Activated CD4-positive, alpha-beta memory T cell treated with anti-CD3 and anti-CD28 coated beads, Interleukin-2, amount 10 ng/mL, durations not matched to agents 7 days and 5 days (primary cell): Measurements from ENCODE around the gene CASK. TPM values are rescaled to one million over a fixed set of nuclear protein-coding genes. Genes with fewer than 3 reads are reported as not detected.

Experiments used
- CTCF ChIA-PET: fragments of 350-600 bp; sonication (Branson Sonifier 250); formaldehyde crosslinking; loops from one replicate; lab custom pipeline; 2021; ENCODE audit warnings: antibody characterized with exemption, inconsistent platforms; lab: Charles Lee
- POLR2A ChIA-PET: fragments of 350-600 bp; sonication (Branson Sonifier 250); formaldehyde crosslinking; loops from one replicate; lab custom pipeline; 2021; ENCODE audit warnings: antibody characterized with exemption; lab: Charles Lee
- DNase-seq: peaks from one replicate; pipeline ENCODE4 v3.0.0-alpha.2; 2020
- H3K27ac Mint-ChIP-seq: one replicate; pipeline ENCODE4 v1.8.0; 2021; ENCODE audit warnings: mild to moderate bottlenecking, mixed read lengths
- H3K27me3 Mint-ChIP-seq: one replicate; pipeline ENCODE4 v1.8.0; 2021; ENCODE audit warnings: mixed read lengths
- H3K36me3 Mint-ChIP-seq: one replicate; pipeline ENCODE4 v1.8.0; 2021; ENCODE audit warnings: low read depth, mixed read lengths
- H3K4me1 Mint-ChIP-seq: one replicate; pipeline ENCODE4 v1.8.0; 2021; ENCODE audit warnings: mixed read lengths
- H3K4me3 Mint-ChIP-seq: one replicate; pipeline ENCODE4 v1.8.0; 2021; ENCODE audit warnings: mild to moderate bottlenecking, mixed read lengths
- H3K9me3 Mint-ChIP-seq: one replicate; pipeline ENCODE4 v1.8.0; 2021; ENCODE audit warnings: mixed read lengths
- total RNA-seq, 2 experiments: library from RNA; stranded (reverse); gene quantifications; one replicate each; pipeline ENCODE4 v1.2.3, GENCODE V29; 2021

The CASK gene
- total RNA-seq, result 10 to 100 TPM; 30.1 to 32.7 TPM

- Mint-ChIP-seq H3K4me1 (peaks cover 26% of the 10 kb centered on the region), H3K27me3 (no peaks in the 10 kb centered on the region), H3K36me3 (peaks cover 6% of the 10 kb centered on the region), H3K27ac (peak within 1 kb of the TSS; percentile 93), H3K4me3 (peak within 1 kb of the TSS; percentile 96), H3K9me3 (no peaks in the 10 kb centered on the region)
- CTCF ChIA-PET, result interaction anchor here (1.1 to 1.2 kb wide), 2 partner anchors 10 to 125 kb away, joined by 3 to 5 read pairs; no protein-coding TSS in a partner anchor
- DNase-seq, result peak; percentile 92
- POLR2A ChIA-PET, result interaction anchor here (1.1 to 2.4 kb wide), 5 partner anchors 11 to 1021 kb away, joined by 3 to 14 read pairs (median 4); no protein-coding TSS in a partner anchor
Measured at GRCh38 chrX:41923211-41923977, at the start of gene CASK. TSS of gene CASK (minus strand) at chrX:41923554. CDS start at chrX:41922988, 566 bp downstream.

DNA sequence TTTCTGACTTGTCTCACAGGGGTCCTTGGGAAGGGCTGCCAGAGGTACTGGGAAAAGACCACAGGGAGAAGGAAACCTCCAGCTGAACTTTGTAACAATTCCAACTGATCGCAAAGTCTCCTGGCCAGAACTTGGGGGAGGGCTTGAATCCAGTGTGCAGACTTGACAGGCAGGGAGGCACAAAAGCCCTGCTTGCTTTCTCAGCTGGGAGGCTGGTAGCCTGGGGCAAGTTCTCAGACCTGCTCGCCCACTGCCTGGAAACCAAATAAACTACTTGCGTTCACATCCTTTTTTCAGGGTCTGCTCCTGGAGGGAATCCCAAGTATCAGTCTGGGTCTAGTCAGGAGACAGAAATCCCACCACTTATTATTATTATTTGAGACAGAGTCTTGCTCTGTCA lies 48.0 kb upstream of the CASK start:
- H3K27me3 Mint-ChIP-seq, result no peaks in the 10 kb centered on the region
- no peaks in the 10 kb centered on the region for H3K4me1 Mint-ChIP-seq
- no peak overlapping the region for H3K27ac Mint-ChIP-seq
- ChIA-PET POLR2A (no interaction called here), CTCF (no interaction called here)
- DNase-seq, result no peak
- peaks cover 4% of the 10 kb centered on the region for H3K9me3 Mint-ChIP-seq
- H3K4me3 Mint-ChIP-seq, result no peak overlapping the region
- H3K36me3 Mint-ChIP-seq, result no peaks in the 10 kb centered on the region

- H3K9me3 Mint-ChIP-seq, result peaks cover 4% of the 10 kb centered on the region
- no peak overlapping the region for H3K27ac Mint-ChIP-seq
- H3K36me3 Mint-ChIP-seq, result no peaks in the 10 kb centered on the region
- no peaks in the 10 kb centered on the region for H3K4me1 Mint-ChIP-seq
- ChIA-PET POLR2A (no interaction called here), CTCF (no interaction called here)
- DNase-seq, result no peak
- no peaks in the 10 kb centered on the region for H3K27me3 Mint-ChIP-seq
- H3K4me3 Mint-ChIP-seq, result no peak overlapping the region
Measured at GRCh38 chrX:41970419-41970818, 47.1 kb upstream of the CASK start.

DNA sequence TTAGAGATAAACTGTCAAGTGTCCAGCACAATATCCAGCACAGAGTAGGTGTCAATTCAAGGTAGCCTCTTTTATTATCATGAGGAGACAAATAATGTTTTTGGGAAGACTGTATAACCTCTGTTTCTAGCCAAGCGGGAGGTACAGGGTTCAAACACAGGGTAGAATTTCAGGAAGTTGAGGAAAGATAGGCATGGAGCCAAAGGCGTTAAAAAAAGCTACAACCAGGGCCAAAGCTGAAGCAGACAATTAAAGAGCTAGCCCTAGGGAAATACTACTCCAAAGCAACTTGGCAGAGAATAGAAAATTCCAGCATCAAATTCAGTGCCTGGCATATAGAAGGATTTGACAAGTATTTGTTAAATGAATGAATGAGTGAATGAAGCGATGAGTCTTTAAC lies 40.0 kb upstream of the CASK start:
- CTCF ChIA-PET, result no interaction called here
- H3K27me3 Mint-ChIP-seq, result no peaks in the 10 kb centered on the region
- no peaks in the 10 kb centered on the region for H3K36me3 Mint-ChIP-seq
- POLR2A ChIA-PET, result no interaction called here
- H3K9me3 Mint-ChIP-seq, result no peaks in the 10 kb centered on the region
- no peak overlapping the region for H3K4me3 Mint-ChIP-seq
- no peak overlapping the region for H3K27ac Mint-ChIP-seq
- no peaks in the 10 kb centered on the region for H3K4me1 Mint-ChIP-seq
- DNase-seq, result no peak

DNA sequence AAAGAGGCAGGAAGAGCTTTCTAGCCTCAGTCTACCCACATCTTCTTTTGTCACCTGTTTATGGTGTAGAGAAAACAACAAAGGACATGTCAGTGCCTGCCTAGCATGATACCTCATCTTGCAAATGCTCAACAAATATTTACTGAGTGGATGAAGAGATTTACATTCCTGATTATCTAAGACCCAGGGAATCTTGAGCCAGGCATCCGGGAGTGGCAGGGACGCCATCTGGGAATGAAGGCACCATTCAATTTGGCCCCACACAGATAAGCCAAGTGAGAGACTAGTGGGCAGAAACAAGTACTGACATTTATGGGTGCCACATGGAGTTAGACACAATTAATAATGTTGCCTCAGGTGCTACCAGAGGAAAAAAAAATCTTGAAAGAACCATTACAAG lies 36.8 kb upstream of the CASK start:
- no peaks in the 10 kb centered on the region for H3K27me3 Mint-ChIP-seq
- no peaks in the 10 kb centered on the region for H3K36me3 Mint-ChIP-seq
- no peak overlapping the region for H3K4me3 Mint-ChIP-seq
- POLR2A ChIA-PET, result no interaction called here
- CTCF ChIA-PET, result no interaction called here
- no peaks in the 10 kb centered on the region for H3K4me1 Mint-ChIP-seq
- DNase-seq, result no peak
- H3K27ac Mint-ChIP-seq, result no peak overlapping the region
- no peaks in the 10 kb centered on the region for H3K9me3 Mint-ChIP-seq

DNA sequence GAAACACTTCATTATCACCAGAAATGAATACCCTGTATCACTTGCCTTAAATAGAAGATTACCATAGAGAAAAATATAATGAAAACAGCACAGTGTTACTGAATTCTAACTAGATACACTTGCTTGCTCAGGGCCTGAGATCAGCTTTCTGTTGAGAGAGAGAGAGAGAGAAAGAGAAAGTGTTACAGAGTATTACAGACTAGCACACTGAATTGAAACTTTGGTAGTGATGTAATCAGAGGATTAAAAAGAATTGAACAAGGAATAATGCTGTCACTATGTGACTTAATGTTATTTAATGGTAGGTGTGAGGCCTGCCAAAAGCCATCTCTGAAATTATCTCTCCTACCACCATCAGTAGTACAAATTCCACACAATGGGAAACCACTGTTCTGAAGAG lies 35.5 kb upstream of the CASK start:
- POLR2A ChIA-PET, result no interaction called here
- no peaks in the 10 kb centered on the region for H3K27me3 Mint-ChIP-seq
- CTCF ChIA-PET, result no interaction called here
- H3K4me1 Mint-ChIP-seq, result no peaks in the 10 kb centered on the region
- DNase-seq, result no peak
- H3K36me3 Mint-ChIP-seq, result no peaks in the 10 kb centered on the region
- H3K4me3 Mint-ChIP-seq, result no peak overlapping the region
- H3K27ac Mint-ChIP-seq, result no peak overlapping the region
- no peaks in the 10 kb centered on the region for H3K9me3 Mint-ChIP-seq

DNA sequence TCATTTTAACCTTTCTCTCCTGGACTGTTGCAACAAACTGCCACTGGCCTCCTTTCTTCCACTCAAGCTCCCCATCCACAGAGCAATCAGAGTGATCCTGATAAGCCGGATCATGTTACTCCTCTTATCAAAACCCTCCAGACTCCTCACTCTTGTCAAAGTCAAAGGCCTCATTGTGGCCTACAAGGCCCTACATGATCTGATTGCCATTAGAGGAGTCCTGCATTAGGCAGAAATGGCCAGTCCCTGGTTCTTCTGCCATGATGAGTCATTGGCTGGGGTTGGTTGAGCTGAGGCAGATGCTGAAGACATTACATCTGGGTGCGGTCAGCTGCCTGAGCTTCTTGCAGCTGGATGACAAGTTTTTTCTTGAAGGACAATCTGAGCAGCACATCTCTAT lies 32.7 kb upstream of the CASK start:
- Mint-ChIP-seq H3K36me3 (no peaks in the 10 kb centered on the region), H3K27ac (no peak overlapping the region), H3K9me3 (no peaks in the 10 kb centered on the region), H3K4me3 (no peak overlapping the region), H3K27me3 (no peaks in the 10 kb centered on the region), H3K4me1 (no peaks in the 10 kb centered on the region)
- ChIA-PET POLR2A (no interaction called here), CTCF (no interaction called here)
- DNase-seq, result no peak

- H3K27me3 Mint-ChIP-seq, result no peaks in the 10 kb centered on the region
- CTCF ChIA-PET, result no interaction called here
- H3K9me3 Mint-ChIP-seq, result no peaks in the 10 kb centered on the region
- no peak overlapping the region for H3K4me3 Mint-ChIP-seq
- no peak for DNase-seq
- H3K27ac Mint-ChIP-seq, result no peak overlapping the region
- H3K36me3 Mint-ChIP-seq, result no peaks in the 10 kb centered on the region
- H3K4me1 Mint-ChIP-seq, result peaks cover 2% of the 10 kb centered on the region
- POLR2A ChIA-PET, result no interaction called here
Measured at GRCh38 chrX:41952102-41952501, 28.7 kb upstream of the CASK start.

GRCh38 chrX:41946989-41947612 lies 23.7 kb upstream of the CASK start:
- Mint-ChIP-seq H3K4me3 (no peak overlapping the region), H3K27me3 (no peaks in the 10 kb centered on the region), H3K9me3 (no peaks in the 10 kb centered on the region), H3K4me1 (peaks cover 5% of the 10 kb centered on the region), H3K36me3 (no peaks in the 10 kb centered on the region), H3K27ac (no peak overlapping the region)
- CTCF ChIA-PET, result no interaction called here
- no peak for DNase-seq
- POLR2A ChIA-PET, result no interaction called here

- POLR2A ChIA-PET, result no interaction called here
- H3K36me3 Mint-ChIP-seq, result no peaks in the 10 kb centered on the region
- no peaks in the 10 kb centered on the region for H3K27me3 Mint-ChIP-seq
- no peak overlapping the region for H3K4me3 Mint-ChIP-seq
- no peak for DNase-seq
- CTCF ChIA-PET, result no interaction called here
- H3K9me3 Mint-ChIP-seq, result no peaks in the 10 kb centered on the region
- peaks cover 5% of the 10 kb centered on the region for H3K4me1 Mint-ChIP-seq
- no peak overlapping the region for H3K27ac Mint-ChIP-seq
Measured at GRCh38 chrX:41946235-41946634, 22.9 kb upstream of the CASK start.

DNA sequence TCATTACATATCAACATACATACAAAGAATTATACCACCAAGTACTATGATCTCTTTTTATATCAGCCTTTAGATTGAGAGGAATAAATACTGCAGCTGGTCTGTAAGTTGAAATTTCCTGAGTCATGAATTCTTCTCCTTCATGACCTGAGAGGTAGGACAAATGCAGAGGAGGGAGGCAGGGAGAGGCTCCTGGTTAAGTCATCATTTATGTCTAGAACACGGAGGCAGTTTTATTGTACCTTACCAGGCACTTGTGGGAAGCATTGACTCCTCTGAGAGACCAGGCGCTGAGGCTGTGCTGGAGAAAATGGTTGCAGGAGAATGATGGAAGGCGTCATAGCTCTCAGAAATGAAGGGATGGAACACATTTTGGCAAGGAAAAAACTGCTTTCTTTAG lies 12.5 kb upstream of the CASK start:
- Mint-ChIP-seq H3K4me1 (peaks cover 40% of the 10 kb centered on the region), H3K36me3 (no peaks in the 10 kb centered on the region), H3K27me3 (no peaks in the 10 kb centered on the region), H3K9me3 (no peaks in the 10 kb centered on the region), H3K27ac (no peak overlapping the region), H3K4me3 (no peak overlapping the region)
- DNase-seq, result no peak
- ChIA-PET POLR2A (no interaction called here), CTCF (no interaction called here)

GRCh38 chrX:41933546-41933945 lies 10.2 kb upstream of the CASK start:
- Mint-ChIP-seq H3K36me3 (no peaks in the 10 kb centered on the region), H3K27ac (peak overlapping the region; percentile 65), H3K4me1 (peaks cover 40% of the 10 kb centered on the region), H3K27me3 (peaks cover 2% of the 10 kb centered on the region), H3K4me3 (no peak overlapping the region), H3K9me3 (no peaks in the 10 kb centered on the region)
- ChIA-PET CTCF (interaction anchor here (0.7 to 1.0 kb wide), 3 partner anchors 11 to 1620 kb away, joined by 3 to 4 read pairs (median 4); no protein-coding TSS in a partner anchor), POLR2A (interaction anchor here (0.6 to 1.5 kb wide), 4 partner anchors 15 to 377 kb away, joined by 3 to 5 read pairs (median 4); no protein-coding TSS in a partner anchor)
- no peak for DNase-seq

DNA sequence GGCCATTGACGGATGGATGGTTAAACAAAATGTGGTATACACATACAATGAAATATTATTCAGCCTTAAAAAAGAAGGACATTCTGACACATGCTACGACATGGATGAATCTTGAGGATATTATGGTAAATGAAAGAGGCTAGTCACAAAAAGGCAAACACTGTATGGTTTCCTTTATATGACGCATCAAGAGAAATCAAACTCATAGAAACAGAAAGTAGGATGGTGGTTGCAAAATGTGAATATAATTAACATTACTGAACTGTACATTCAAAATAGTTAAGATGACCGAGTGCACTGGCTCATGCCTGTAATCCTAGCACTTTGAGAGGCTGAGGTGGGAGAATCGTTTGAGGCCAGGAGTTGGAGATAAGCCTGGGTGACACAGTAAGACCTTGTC lies 9.5 kb upstream of the CASK start:
- Mint-ChIP-seq H3K36me3 (no peaks in the 10 kb centered on the region), H3K4me1 (peaks cover 34% of the 10 kb centered on the region), H3K9me3 (no peaks in the 10 kb centered on the region), H3K4me3 (no peak overlapping the region), H3K27me3 (peaks cover 2% of the 10 kb centered on the region), H3K27ac (peak overlapping the region; percentile 86)
- no peak for DNase-seq
- ChIA-PET CTCF (interaction anchor here (0.8 to 1.0 kb wide), 2 partner anchors 10 to 281 kb away, joined by 3 to 4 read pairs; no protein-coding TSS in a partner anchor), POLR2A (interaction anchor here (0.6 to 1.5 kb wide), 3 partner anchors 35 to 376 kb away, joined by 3 to 4 read pairs (median 3); no protein-coding TSS in a partner anchor)
